Hepatocyte (in vitro differentiated cells): ENCODE measurements around the gene TNS3. TPM values are rescaled to one million over a fixed set of nuclear protein-coding genes. Genes with fewer than 3 reads are reported as not detected.
A peak's percentile ranks its signal among the peaks of the same experiment; 100 is the strongest.

Experiments used
- DNase-seq: peaks from one replicate; pipeline ENCODE4 v3.0.0-alpha.2; 2016; ENCODE audit warnings: low spot score
- H2AFZ ChIP-seq: fragments of 200-600 bp; sonication (generic); 2 replicates; pipeline ENCODE4 v1.6.0; 2016; ENCODE audit warnings: antibody characterized with exemption, mild to moderate bottlenecking
- H3K27ac ChIP-seq: fragments of 200-600 bp; sonication (generic); 2 replicates; pipeline ENCODE4 v1.5.1; 2016; ENCODE audit warnings: mild to moderate bottlenecking
- H3K27me3 ChIP-seq: fragments of 200-600 bp; sonication (generic); 2 replicates; pipeline ENCODE4 v1.6.1; 2016
- H3K36me3 ChIP-seq: fragments of 200-600 bp; sonication (generic); replicated peaks from 2 replicates; pipeline ENCODE4 v1.5.1; 2016; ENCODE audit warnings: low read depth; ENCODE audit not compliant: insufficient read depth
- H3K4me1 ChIP-seq: fragments of 200-600 bp; sonication (generic); 2 replicates; pipeline ENCODE4 v1.5.1; 2016; ENCODE audit warnings: mild to moderate bottlenecking, moderate library complexity; ENCODE audit not compliant: insufficient read depth
- H3K4me2 ChIP-seq: fragments of 200-600 bp; sonication (generic); 2 replicates; pipeline ENCODE4 v1.6.0; 2016
- H3K4me3 ChIP-seq: fragments of 200-600 bp; sonication (generic); 2 replicates; pipeline ENCODE4 v1.5.1; 2016; ENCODE audit warnings: mild to moderate bottlenecking
- H3K79me2 ChIP-seq: fragments of 200-600 bp; sonication (generic); 2 replicates; pipeline ENCODE4 v1.6.0; 2017; ENCODE audit warnings: mild to moderate bottlenecking
- H3K9me2 ChIP-seq: fragments of 200-600 bp; sonication (generic); replicated peaks from 2 replicates; pipeline ENCODE4 v1.6.0; 2017; ENCODE audit warnings: mild to moderate bottlenecking; ENCODE audit not compliant: insufficient read depth
- H3K9me3 ChIP-seq: fragments of 200-600 bp; sonication (generic); 2 replicates; pipeline ENCODE4 v1.5.1; 2016; ENCODE audit warnings: low read depth, mild to moderate bottlenecking
- H4K20me1 ChIP-seq: fragments of 200-600 bp; sonication (generic); 2 replicates; pipeline ENCODE4 v1.6.0; 2016; ENCODE audit warnings: mild to moderate bottlenecking; ENCODE audit not compliant: insufficient read depth, poor library complexity, severe bottlenecking
- EZH2 ChIP-seq: fragments of 200-600 bp; sonication (generic); IDR thresholded peaks from 2 replicates; pipeline ENCODE4 v1.6.1; 2016; ENCODE audit warnings: antibody characterized with exemption, mild to moderate bottlenecking, borderline replicate concordance
- EZH2phosphoT487 ChIP-seq: fragments of 200-600 bp; sonication (generic); IDR thresholded peaks from one replicate; pipeline ENCODE4 v1.6.1; 2018; ENCODE audit warnings: antibody characterized with exemption, mild to moderate bottlenecking, low read depth, moderate library complexity; ENCODE audit not compliant: unreplicated experiment, severe bottlenecking
- WGBS: methylation state at CpG from one replicate; pipeline ENCODE4 v1.1.6; 2016; ENCODE audit warnings: low lambda C conversion rate; ENCODE audit errors: missing lambda C conversion rate; 5-methylcytosine and 5-hydroxymethylcytosine counted together
- polyA plus RNA-seq: library from polyadenylated mRNA; unstranded; fragments of >200 nt; fragmentation: Nextera tagmentation; extraction: Ambion mirVana; gene quantifications from 2 replicates; pipeline ENCODE4 v1.2.1, GENCODE V29; 2016
- total RNA-seq: library from RNA; depleted of rRNA; stranded (reverse); fragments of >200 nt; gene quantifications from 2 replicates; pipeline ENCODE4 v1.2.3, GENCODE V29; 2014
- TF ChIP-seq, protein P1 (sequence below): fragments of 200-600 bp; sonication (generic); IDR thresholded peaks from 2 replicates; pipeline ENCODE4 v1.5.1; 2016; ENCODE audit warnings: antibody characterized with exemption, mild to moderate bottlenecking; ENCODE audit not compliant: poor library complexity

The TNS3 gene
- total and polyA plus RNA-seq, 2 experiments from 2014 or later, result 30.0 to 73.3 TPM

DNA sequence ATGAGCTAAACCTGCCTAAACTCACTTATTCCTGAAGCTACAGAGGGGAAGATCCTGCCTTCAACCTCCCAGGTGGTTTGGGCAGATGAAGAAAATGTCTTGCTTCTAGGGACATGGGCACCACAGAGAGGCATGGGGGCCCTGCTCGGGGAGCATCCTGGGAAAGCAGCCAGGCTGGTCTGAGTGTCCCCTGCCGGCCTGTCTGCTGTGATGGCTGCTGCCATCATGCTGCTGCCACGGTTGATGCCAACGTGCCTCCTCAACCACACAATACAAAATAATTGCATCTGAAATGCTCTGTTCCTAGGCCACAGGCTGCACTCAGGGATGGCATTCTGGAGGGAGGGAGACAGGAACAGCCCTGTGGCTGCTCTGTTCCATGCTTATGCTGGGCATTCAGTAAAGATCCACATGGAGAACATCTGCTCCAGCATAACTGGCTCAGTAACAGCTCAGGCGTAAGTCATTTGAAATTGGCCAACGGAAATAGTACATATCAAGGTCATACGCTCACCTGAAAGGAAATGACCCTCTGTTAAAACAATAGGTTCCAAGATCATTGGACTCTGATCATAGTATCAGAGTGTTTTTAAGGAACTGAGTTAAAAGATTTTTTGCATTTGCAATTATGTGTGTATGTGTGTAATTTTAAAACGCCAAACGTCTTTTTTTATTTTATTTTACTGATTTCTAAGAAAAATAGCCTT lies 299.0 kb downstream of the TNS3 start:
- no peak for DNase-seq
- TF ChIP-seq EZH2 (no peak), EZH2phosphoT487 (no peak)
- TF ChIP-seq, protein P1, sequence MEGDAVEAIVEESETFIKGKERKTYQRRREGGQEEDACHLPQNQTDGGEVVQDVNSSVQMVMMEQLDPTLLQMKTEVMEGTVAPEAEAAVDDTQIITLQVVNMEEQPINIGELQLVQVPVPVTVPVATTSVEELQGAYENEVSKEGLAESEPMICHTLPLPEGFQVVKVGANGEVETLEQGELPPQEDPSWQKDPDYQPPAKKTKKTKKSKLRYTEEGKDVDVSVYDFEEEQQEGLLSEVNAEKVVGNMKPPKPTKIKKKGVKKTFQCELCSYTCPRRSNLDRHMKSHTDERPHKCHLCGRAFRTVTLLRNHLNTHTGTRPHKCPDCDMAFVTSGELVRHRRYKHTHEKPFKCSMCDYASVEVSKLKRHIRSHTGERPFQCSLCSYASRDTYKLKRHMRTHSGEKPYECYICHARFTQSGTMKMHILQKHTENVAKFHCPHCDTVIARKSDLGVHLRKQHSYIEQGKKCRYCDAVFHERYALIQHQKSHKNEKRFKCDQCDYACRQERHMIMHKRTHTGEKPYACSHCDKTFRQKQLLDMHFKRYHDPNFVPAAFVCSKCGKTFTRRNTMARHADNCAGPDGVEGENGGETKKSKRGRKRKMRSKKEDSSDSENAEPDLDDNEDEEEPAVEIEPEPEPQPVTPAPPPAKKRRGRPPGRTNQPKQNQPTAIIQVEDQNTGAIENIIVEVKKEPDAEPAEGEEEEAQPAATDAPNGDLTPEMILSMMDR, result no peak
- no peaks in the 10 kb centered on the region for H3K27me3 ChIP-seq
- no peaks in the 10 kb centered on the region for H3K9me2 ChIP-seq
- H3K36me3 ChIP-seq, result no peaks in the 10 kb centered on the region
- peaks cover 9% of the 10 kb centered on the region for H3K79me2 ChIP-seq
- H3K4me3 ChIP-seq, result no peak overlapping the region
- no peaks in the 10 kb centered on the region for H4K20me1 ChIP-seq
- H2AFZ ChIP-seq, result no peak overlapping the region
- H3K4me2 ChIP-seq, result no peak overlapping the region
- no peaks in the 10 kb centered on the region for H3K9me3 ChIP-seq
- H3K27ac ChIP-seq, result peak overlapping the region; percentile 39
- H3K4me1 ChIP-seq, result peaks cover 5% of the 10 kb centered on the region
- 88% methylated on average over 9 of the region's 9 CpGs for WGBS

DNA sequence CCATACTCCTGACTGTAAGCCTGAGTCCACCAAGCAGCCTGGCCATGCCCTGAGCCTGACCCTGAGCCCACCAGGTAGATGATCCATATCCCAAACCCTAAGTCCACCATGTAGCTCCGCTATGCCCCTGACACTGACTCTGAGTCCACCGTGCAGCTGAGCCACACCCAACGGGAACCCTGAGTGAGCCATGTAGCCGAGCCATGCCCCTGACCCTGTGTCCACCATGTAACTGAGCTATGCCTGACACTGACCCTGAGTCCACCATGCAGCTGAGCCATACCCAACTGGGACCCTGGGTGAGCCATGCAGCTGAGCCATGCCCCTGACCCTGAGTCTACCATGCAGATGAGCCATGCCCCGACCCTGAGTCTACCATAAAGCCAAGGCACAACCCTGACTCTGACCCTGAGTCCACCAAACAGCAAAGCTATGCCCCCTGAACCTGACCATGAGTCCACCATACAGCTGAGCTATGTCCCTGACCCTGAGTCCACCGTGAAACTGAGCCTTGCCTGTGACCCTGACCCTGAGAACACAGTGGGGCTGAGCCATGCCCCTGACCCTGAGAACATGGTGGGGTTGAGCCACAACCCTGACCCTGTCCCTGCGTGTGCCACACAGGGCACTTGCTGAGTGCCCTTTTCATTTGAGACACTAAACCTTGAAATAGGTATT lies 299.8 kb downstream of the TNS3 start:
- Histone ChIP-seq H3K27me3 (no peaks in the 10 kb centered on the region), H3K4me3 (no peak overlapping the region), H3K9me2 (no peaks in the 10 kb centered on the region), H4K20me1 (no peaks in the 10 kb centered on the region), H2AFZ (no peak overlapping the region), H3K27ac (no peak overlapping the region), H3K36me3 (no peaks in the 10 kb centered on the region), H3K79me2 (peaks cover 8% of the 10 kb centered on the region), H3K4me1 (peaks cover 5% of the 10 kb centered on the region), H3K4me2 (no peak overlapping the region), H3K9me3 (no peaks in the 10 kb centered on the region)
- 94% methylated on average over 7 of the region's 7 CpGs for WGBS
- TF ChIP-seq EZH2phosphoT487, result no peak
- TF ChIP-seq, protein P1, result no peak
- TF ChIP-seq EZH2, result no peak
- no peak for DNase-seq

DNA sequence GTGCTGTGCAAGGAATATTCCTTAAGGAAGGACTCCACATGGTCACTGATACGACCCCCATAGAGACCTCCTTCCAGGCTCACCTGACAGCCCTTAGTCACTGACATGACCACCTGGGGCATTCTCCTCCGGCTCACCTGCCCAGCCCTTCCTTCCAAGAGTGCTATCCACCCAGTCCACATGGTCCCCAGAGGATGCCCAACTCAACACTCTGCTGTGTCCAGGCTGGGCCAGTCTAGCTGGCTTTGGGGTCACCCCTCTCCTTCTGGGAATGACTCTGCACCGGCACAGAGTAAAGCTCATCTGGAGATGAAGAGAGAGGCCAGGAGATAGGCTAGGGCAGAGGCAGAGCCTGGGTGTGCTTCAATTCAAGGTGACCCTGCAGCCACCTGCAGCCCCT lies 300.8 kb downstream of the TNS3 start:
- no peaks in the 10 kb centered on the region for H3K9me3 ChIP-seq
- H3K4me1 ChIP-seq, result peaks cover 5% of the 10 kb centered on the region
- no peak overlapping the region for H3K4me2 ChIP-seq
- H3K27ac ChIP-seq, result no peak overlapping the region
- H2AFZ ChIP-seq, result no peak overlapping the region
- no peaks in the 10 kb centered on the region for H3K27me3 ChIP-seq
- WGBS, result 93% methylated on average over 3 of the region's 3 CpGs
- peaks cover 7% of the 10 kb centered on the region for H3K79me2 ChIP-seq
- no peak for DNase-seq
- H3K4me3 ChIP-seq, result no peak overlapping the region
- H3K9me2 ChIP-seq, result no peaks in the 10 kb centered on the region
- H3K36me3 ChIP-seq, result no peaks in the 10 kb centered on the region
- TF ChIP-seq, protein P1, result no peak
- TF ChIP-seq EZH2 (no peak), EZH2phosphoT487 (no peak)
- H4K20me1 ChIP-seq, result no peaks in the 10 kb centered on the region
